Germinal center (tissue), 1 donor: ENCODE measurements around the gene LOXHD1.

ENCODE experiments used
- DNase-seq: peaks from one replicate; pipeline ENCODE4 v3.0.0; 2012; ENCODE audit warnings: mixed read lengths, low spot score

The LOXHD1 gene

DNA sequence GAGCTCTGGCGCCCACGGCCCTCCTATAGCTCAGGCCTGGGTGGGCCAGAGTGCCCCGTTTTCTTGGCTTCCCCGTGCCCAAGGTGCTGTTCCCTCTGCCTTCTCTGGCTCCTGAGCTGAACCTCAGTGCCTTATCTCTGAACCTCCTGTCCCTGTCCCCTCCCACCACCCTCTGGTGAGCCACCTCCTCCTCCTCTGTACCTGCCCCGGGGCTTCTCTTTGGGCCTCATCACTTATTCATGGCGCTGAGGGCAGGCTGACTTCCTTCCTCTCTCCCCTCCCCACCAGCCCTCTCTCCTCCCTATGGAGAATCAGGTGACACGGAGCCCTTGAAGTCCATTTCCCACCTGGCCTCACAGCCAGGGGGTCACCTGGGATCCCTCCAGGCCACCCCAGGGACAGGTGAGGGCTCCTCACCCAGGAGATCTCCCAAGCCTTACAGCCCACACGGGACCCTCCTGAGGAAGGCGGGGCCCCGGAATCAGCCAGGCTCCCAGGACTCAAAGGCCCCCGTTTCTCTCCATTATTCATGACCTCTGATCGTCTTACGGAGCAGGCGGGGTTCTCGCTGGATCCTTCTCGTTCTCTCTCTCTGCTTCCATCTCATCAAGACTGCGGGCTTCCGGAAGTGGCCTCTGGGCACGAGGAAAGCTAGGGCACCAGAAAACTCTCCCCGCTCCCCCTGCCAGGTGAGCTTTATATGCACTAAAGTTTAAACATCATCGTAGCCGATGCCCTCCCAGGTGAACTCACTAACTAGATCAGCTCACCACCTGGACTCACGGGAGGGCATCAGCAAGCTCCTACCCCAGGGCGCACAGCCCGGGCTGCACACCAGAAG is at the start of gene LOXHD1:
LOXHD1 (minus strand) TSS at position 106 of the 841 bp plus-strand sequence. CDS start 187 bp downstream, outside the sequence.
- no peak for DNase-seq

- DNase-seq = no peak
Observed at GRCh38 chr18:46705521-46705920, 48.5 kb upstream of the LOXHD1 start.

DNA sequence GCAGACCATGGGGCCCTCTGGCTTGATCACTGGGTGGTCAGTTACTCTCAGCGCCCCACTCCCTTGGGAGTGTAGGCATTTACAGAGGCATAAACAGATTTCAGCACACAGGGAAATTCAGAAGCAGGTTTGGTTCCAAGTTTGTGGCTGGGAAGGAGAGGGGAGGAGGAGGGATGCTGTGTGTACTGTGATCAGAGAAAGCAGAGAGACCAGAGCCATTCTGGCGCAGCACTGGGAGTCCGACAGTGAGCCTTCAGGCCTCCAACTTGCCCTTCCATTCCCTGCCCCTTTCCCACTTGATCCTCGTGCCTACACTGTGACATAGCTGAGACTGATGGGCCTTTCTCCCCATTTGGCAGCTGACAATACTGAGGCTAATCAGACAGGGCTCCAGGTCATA is 47.8 kb upstream of the LOXHD1 start:
- DNase-seq = no peak

GRCh38 chr18:46704189-46704588 is 47.2 kb upstream of the LOXHD1 start:
- no peak for DNase-seq

DNA sequence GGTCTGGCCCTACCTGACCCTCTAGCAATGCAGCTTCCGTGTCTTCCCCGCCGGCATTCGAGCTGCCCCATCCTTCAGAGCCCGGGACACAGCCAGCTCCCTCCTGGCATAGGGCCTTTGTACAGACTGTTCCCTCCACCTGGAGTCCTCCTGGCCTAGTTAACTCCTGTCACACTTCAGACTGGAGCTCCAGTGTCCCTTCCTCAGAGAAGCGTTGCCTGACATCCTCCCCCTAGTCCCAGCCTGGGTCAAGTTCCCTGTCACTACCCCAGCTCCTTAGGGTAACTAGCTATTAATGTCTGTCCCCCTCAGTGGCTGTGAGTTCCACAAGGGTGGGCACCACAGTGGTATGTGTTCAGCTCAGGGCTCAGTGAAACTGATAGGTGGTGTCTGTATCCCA is 45.5 kb upstream of the LOXHD1 start:
- no peak for DNase-seq

GRCh38 chr18:46700066-46700824 is 43.2 kb upstream of the LOXHD1 start:
- no peak for DNase-seq

- DNase-seq = no peak
Observed at GRCh38 chr18:46696702-46697101, 39.7 kb upstream of the LOXHD1 start.

DNA sequence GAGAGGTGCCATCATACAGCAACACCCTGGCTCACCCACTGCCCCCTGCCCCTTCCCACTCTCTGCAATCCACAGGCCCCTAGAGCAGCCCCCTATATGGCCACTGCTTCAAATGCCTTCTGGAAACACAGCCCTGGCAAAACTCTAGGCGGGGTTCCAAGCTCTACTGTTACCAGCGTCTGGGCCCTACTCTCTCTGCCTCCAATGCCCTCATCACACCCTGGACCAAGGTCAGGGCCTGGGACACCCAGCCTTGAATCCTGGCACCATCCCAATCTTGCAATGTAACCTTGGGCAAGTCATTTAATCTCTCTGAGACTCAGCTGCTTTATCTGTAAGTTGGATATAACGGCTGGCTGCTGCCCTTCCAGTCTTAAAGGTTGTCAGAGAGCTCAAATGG is 39.2 kb upstream of the LOXHD1 start:
- no peak for DNase-seq

DNA sequence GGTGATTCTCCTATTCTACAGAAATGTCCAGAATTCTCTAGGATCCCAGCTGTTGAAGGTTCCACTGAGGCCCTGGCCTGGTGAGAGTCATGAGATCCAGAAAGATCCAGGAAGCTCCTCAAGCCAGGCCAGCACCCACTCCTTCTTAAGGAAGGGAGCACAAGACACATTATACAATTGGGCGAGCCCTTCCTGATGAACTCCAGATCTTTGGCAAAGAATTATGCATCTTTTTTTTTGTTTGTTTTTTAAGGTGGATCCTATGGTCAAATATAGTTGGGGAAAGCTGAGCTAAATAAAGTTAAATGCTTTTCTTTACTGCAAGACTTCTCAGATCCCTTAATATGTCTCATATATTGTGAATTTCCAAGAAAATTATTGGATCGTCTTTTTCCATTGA is 37.0 kb upstream of the LOXHD1 start:
- no peak for DNase-seq

DNA sequence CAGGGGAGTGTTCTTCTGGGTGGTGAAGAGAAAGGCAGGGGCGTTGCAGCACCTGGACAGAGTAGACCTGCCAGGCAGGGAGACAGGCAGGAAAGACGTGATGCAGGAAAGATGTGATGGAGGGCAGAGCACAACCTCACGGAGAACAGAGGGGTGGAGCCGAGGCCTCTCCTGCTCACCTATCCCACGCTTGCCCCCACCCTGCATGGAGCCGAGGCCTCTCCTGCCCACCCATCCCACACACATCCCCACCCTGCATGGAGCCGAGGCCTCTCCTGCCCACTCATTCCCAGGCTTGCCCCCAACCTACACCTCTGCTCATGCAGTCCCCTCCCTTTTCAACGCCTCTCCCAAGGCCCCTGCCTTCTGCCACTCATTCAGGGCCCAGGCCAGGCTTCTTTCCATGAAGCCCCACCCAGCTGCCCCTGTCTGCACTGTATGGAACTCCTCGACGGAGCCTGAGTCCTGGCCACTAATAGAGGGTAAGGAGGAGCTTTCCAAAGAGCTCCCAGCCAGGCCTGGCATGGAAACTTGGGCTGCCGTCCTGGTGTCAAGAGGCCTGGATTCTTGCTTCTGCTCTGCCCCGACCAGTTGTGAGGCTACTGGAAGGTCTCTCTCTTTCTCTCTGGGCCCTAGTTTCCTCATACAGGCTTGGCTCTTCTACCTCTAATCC is 32.0 kb upstream of the LOXHD1 start:
- no peak for DNase-seq

DNA sequence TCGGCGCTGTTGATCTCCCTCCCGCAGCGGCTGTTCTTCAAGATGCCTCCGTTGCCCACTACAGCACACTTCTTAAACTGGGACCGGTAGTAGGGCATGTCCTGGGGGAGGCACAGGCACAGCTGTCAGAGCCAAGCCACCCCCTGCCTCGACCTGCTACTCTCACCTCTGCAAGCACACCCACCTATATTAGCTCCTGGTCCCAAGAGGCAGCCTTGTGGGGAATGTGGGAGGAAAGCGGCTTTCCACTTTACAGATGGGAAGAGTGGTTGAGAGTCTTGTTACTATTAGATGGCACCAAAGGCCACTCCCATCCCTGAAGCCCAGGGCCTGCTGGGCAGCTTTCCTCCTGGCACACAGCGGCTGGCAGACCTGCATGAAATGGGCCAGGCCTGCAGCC is 29.2 kb upstream of the LOXHD1 start:
- no peak for DNase-seq

- DNase-seq = no peak
Observed at GRCh38 chr18:46683252-46683651, 26.2 kb upstream of the LOXHD1 start.

DNA sequence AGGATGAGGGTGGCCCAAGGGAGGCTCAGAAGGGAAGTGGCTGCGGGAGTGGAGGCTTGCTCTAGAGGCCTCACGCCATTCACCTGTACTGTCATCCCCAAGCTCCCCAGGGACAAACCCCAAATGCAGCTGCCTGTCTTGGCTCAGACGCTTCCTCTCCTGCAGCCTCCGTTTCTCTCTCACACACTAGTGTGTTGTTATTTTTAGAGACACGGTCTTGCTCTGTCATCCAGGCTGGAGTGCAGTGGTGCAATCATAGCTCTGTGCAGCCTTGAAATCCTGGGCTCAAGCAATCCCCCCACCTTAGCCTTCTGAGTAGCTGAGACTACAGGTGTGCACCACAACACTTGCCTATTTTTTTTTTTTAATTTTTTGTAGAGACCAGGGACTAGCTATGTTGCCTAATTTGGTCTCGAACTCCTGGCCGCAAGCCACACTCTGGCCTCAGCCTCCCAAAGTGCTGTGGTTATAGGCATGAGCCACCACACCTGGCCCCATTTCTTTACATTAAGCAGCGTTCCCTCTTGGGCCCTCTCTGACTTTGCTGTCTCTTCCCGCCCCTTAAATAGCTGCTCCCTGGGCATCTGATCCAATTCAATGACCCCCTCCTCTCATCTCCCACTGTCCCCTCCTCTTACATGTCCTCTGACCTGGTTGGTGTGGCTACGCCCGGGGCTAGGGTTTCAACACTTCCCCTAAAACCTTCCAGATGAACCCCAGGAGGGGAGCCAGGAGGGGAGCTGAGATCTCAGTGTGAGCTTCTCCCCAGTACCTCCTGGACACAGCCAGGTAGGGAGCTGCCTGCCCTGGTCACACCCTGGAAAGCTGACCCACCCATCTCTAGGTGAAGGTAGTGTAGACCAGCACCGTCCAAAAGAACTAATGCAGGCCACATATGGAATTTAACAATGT is 24.0 kb upstream of the LOXHD1 start:
- DNase-seq = peak; percentile 40

- DNase-seq = no peak
Observed at GRCh38 chr18:46679846-46680598, 23.0 kb upstream of the LOXHD1 start.

- no peak for DNase-seq
Observed at GRCh38 chr18:46678785-46679399, 21.9 kb upstream of the LOXHD1 start.

DNA sequence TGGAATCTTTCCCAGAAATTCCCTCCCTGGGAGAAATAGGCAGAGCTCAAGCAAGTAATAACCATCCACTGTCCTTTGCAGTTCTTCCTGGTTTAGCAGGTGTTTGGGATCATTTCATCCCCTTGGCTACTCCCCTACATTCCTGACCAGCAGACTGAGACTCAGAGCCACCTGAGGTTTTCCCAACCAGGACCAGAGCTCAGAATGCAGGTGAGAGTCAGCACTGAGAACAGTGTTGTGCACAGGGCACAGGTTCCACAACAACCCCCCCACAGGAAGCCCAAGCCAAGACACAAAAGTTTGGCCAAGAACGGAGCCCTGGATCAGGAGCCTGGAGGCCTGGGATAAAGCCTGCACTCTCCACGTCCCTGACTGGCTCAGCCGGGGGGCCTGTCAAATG is 21.0 kb upstream of the LOXHD1 start:
- no peak for DNase-seq

GRCh38 chr18:46677611-46678010 is 20.6 kb upstream of the LOXHD1 start:
- peak; percentile 23 for DNase-seq

DNA sequence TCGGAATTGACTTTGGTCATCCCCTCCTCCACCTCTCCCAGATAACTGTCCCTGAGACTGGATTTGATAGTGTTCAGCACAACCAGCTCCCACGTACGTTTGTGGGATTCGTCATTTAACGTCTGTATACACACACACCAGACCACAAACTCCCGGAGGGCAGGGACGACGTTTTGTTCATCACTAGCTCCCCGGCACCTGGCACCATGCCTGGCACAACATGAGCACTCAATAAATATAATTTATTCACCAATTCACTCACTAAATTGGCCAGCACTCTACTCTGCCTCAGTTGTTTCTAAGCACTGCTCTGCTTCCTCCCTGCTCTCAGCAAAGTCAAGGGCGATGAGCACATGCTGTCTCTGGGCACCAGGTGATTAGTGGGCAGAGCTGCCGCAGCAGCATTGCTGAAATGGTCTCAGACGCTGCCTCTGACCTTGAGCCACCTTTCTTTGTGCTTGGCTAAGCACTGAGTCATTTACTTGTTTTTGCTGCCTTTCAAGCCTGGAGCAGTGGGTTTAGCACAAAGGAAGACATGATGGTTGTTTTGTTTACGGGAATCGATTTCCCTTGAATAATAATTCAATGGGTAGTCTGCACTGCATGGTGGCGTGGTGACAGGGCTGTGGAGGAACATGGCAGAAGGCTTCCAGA is 19.3 kb upstream of the LOXHD1 start:
- no peak for DNase-seq

DNA sequence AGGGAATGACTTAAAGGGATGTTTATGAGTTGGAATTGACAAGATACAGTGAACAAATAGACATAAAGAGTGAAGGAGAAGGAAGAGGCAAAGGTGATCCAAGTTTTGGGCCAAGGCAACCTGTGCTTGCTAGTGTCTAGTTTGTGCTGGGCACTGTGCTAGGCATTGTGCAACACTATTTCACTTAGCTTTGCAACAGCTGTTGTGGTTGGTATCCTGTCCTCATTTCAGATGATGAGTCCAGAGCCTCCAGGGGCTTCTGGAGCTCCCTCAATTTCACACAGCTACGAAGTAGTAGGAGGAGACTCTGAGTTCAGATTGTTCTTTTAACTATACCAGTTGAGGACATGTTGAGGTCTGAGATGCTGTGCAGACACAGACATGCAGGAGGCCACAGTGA is 18.1 kb upstream of the LOXHD1 start:
- no peak for DNase-seq
